K562 (cell line): Measurements from ENCODE around the gene S100A3. TPM values are rescaled to one million over a fixed set of nuclear protein-coding genes. Genes with fewer than 3 reads are reported as not detected.

Experiments
- CEBPG ChIP-seq, 3 experiments: fragments of 200-800 bp in 1 of 3; sonication (Bioruptor generic) in 1 of 3; sonication (generic) in 1 of 3; formaldehyde crosslinking in 1 of 3; IDR thresholded peaks in 2 of 3; conservative IDR thresholded peaks in 1 of 3; 2 replicates each; pipeline versions ENCODE4 v1.6.1 to v1.8.0; 2016 to 2022; ENCODE audit warnings: missing compliant biosample characterization in 2 of 3, missing genetic modification characterization in 2 of 3, mild to moderate bottlenecking in 1 of 3, missing genetic modification reagents in 1 of 3
- EZH2 ChIP-seq: IDR thresholded peaks from 2 replicates; pipeline ENCODE4 v1.6.1; 2012; ENCODE audit warnings: low read depth, mild to moderate bottlenecking, inconsistent platforms, low read length, borderline replicate concordance
- KDM1A ChIP-seq, 2 experiments: fragments of 450-650 bp; IDR thresholded peaks; 2 replicates each; pipeline ENCODE4 v1.6.1; 2016; ENCODE audit warnings: mild to moderate bottlenecking in 2 of 2
- MEF2D ChIP-seq: conservative IDR thresholded peaks from 2 replicates; pipeline ENCODE4 v1.6.1; 2016; ENCODE audit warnings: low read depth, missing genetic modification characterization, missing compliant biosample characterization
- MEIS2 ChIP-seq: fragments of 450-650 bp; IDR thresholded peaks from 2 replicates; pipeline ENCODE4 v1.6.1; 2014; ENCODE audit warnings: mild to moderate bottlenecking; ENCODE audit not compliant: partially characterized antibody
- MXI1 ChIP-seq: IDR thresholded peaks from 2 replicates; pipeline ENCODE4 v1.6.1; 2011; ENCODE audit warnings: low read depth, mild to moderate bottlenecking, improper control_type of control experiment, low read length
- SMAD1 ChIP-seq: fragments of 150-350 bp; IDR thresholded peaks from 2 replicates; pipeline ENCODE4 v1.6.1; 2014; ENCODE audit warnings: low read length, low read depth; ENCODE audit not compliant: partially characterized antibody
- TCFL5 ChIP-seq: fragments of 250-450 bp; sonication (Bioruptor Pico); conservative IDR thresholded peaks from 2 replicates; pipeline ENCODE4 v1.6.1; 2021; ENCODE audit warnings: mild to moderate bottlenecking, moderate library complexity, matching md5 sums
- ZBED1 ChIP-seq: IDR thresholded peaks from 2 replicates; pipeline ENCODE4 v1.6.1; 2014
- ZBTB17 ChIP-seq: fragments of 450-650 bp; formaldehyde crosslinking; IDR thresholded peaks from 2 replicates; pipeline ENCODE4 v1.4.0; 2020; ENCODE audit warnings: mild to moderate bottlenecking
- ZNF324 ChIP-seq: fragments of 250-450 bp; sonication (Bioruptor Pico); IDR thresholded peaks from 2 replicates; pipeline ENCODE4 v1.4.0; 2020; ENCODE audit warnings: mild to moderate bottlenecking
- polyA plus RNA-seq, 8 experiments: library from polyadenylated mRNA; depleted of rRNA in 4 of 8; stranded (reverse) in 5 of 8; unstranded in 3 of 8; fragments of >200 nt; fragmentation: Nextera tagmentation in 2 of 8; fragmentation: Illumina TruSeq in 1 of 8; extraction: Ambion mirVana in 2 of 8; extraction: Trizol in 1 of 8; gene quantifications; 2 replicates each; pipeline versions ENCODE4 v1.2.1 to v1.2.3, GENCODE V29; 2011 to 2014; ENCODE audit warnings: inconsistent platforms in 1 of 8, missing spikeins in 1 of 8
- total RNA-seq, 7 experiments: library from RNA; depleted of rRNA in 6 of 7; stranded (reverse); fragments of >200 nt in 6 of 7; fragmentation: Illumina TruSeq in 2 of 7; extraction: Trizol in 2 of 7; gene quantifications; 2 replicates each; pipeline versions ENCODE4 v1.2.1 to v1.2.3, GENCODE V29; 2011 to 2021; ENCODE audit warnings: low replicate concordance in 1 of 7
- TF ChIP-seq, protein P1 (sequence below): fragments of 450-650 bp; formaldehyde crosslinking; IDR thresholded peaks from 2 replicates; pipeline ENCODE4 v1.4.0; 2022; ENCODE audit warnings: missing genetic modification characterization
- TF ChIP-seq, protein P2 (sequence below): fragments of 450-650 bp; conservative IDR thresholded peaks from 2 replicates; pipeline ENCODE4 v1.6.1; 2016; ENCODE audit warnings: missing genetic modification characterization, low read depth, mild to moderate bottlenecking, missing compliant biosample characterization, moderate library complexity
- TF ChIP-seq, protein P3 (sequence below): fragments of 200-800 bp; sonication (Bioruptor generic); IDR thresholded peaks from 2 replicates; pipeline ENCODE4 v1.6.1; 2017; ENCODE audit warnings: missing genetic modification characterization, missing compliant biosample characterization
- TF ChIP-seq, protein P4 (sequence below): fragments of 450-650 bp; formaldehyde crosslinking; IDR thresholded peaks from 2 replicates; pipeline ENCODE4 v1.4.0; 2020; ENCODE audit warnings: mild to moderate bottlenecking, moderate library complexity
- TF ChIP-seq, protein P5 (sequence below): fragments of 250-450 bp; sonication (Bioruptor Pico); IDR thresholded peaks from 2 replicates; pipeline ENCODE4 v1.5.0; 2020; ENCODE audit warnings: mild to moderate bottlenecking

S100A3 gene
- total and polyA plus RNA-seq, 9 of the 15 experiments (the other 6 are each of a cell fraction or from before 2014, with no cell fraction given) = 0.08 to 1.7 (median 0.18) TPM; not detected in 4

DNA sequence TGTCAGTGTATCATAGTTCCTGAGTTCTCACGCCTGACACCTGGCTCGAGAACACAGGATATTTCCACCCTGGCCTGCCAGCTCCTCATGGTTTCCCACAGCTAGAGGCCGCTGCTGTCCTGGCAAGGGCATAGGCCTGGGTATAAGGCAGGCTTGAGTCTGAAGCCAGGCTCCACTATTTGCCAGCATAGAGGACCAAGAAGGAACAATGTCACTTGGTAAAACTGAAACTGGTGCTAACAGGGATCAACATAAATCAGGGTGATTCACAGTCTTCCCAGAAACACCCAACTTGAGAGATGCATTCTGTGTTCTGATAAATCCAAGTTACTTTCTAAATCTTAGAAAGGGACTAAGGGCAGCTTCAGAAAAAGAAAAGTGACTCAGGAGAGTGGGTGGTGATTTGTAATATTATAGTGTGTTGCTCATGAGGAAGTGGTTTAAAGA, 23.5 kb upstream of the S100A3 start (continued):
- TF ChIP-seq, protein P1, sequence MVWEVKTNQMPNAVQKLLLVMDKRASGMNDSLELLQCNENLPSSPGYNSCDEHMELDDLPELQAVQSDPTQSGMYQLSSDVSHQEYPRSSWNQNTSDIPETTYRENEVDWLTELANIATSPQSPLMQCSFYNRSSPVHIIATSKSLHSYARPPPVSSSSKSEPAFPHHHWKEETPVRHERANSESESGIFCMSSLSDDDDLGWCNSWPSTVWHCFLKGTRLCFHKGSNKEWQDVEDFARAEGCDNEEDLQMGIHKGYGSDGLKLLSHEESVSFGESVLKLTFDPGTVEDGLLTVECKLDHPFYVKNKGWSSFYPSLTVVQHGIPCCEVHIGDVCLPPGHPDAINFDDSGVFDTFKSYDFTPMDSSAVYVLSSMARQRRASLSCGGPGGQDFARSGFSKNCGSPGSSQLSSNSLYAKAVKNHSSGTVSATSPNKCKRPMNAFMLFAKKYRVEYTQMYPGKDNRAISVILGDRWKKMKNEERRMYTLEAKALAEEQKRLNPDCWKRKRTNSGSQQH (CRISPR knock-in tag) = no peak
- TF ChIP-seq TCFL5 (no peak), KDM1A (IDR thresholded peaks at IDR 0.05) (peak; percentile 37 to 52; a peak in 3 of 4 replicates), SMAD1 (no peak), ZBED1 (no peak), MXI1 (no peak), ZBTB17 (CRISPR knock-in tag) (no peak), EZH2 (no peak), CEBPG (CRISPR knock-in tag; IDR thresholded peaks at IDR 0.05) (no peak), CEBPG (tag; conservative IDR thresholded peaks at IDR 0.05 in 1 of 2, IDR thresholded peaks at IDR 0.05 in 1 of 2) (no peak), ZNF324 (CRISPR knock-in tag) (no peak), MEF2D (tag) (no peak), MEIS2 (no peak)
- TF ChIP-seq, protein P2, sequence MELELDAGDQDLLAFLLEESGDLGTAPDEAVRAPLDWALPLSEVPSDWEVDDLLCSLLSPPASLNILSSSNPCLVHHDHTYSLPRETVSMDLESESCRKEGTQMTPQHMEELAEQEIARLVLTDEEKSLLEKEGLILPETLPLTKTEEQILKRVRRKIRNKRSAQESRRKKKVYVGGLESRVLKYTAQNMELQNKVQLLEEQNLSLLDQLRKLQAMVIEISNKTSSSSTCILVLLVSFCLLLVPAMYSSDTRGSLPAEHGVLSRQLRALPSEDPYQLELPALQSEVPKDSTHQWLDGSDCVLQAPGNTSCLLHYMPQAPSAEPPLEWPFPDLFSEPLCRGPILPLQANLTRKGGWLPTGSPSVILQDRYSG = no peak
- TF ChIP-seq, protein P3, sequence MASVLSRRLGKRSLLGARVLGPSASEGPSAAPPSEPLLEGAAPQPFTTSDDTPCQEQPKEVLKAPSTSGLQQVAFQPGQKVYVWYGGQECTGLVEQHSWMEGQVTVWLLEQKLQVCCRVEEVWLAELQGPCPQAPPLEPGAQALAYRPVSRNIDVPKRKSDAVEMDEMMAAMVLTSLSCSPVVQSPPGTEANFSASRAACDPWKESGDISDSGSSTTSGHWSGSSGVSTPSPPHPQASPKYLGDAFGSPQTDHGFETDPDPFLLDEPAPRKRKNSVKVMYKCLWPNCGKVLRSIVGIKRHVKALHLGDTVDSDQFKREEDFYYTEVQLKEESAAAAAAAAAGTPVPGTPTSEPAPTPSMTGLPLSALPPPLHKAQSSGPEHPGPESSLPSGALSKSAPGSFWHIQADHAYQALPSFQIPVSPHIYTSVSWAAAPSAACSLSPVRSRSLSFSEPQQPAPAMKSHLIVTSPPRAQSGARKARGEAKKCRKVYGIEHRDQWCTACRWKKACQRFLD = no peak
- TF ChIP-seq, protein P4, sequence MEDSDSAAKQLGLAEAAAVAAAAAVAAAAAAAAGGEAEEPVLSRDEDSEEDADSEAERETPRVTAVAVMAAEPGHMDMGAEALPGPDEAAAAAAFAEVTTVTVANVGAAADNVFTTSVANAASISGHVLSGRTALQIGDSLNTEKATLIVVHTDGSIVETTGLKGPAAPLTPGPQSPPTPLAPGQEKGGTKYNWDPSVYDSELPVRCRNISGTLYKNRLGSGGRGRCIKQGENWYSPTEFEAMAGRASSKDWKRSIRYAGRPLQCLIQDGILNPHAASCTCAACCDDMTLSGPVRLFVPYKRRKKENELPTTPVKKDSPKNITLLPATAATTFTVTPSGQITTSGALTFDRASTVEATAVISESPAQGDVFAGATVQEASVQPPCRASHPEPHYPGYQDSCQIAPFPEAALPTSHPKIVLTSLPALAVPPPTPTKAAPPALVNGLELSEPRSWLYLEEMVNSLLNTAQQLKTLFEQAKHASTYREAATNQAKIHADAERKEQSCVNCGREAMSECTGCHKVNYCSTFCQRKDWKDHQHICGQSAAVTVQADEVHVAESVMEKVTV (CRISPR knock-in tag) = peak; percentile 65
- TF ChIP-seq, protein P5, sequence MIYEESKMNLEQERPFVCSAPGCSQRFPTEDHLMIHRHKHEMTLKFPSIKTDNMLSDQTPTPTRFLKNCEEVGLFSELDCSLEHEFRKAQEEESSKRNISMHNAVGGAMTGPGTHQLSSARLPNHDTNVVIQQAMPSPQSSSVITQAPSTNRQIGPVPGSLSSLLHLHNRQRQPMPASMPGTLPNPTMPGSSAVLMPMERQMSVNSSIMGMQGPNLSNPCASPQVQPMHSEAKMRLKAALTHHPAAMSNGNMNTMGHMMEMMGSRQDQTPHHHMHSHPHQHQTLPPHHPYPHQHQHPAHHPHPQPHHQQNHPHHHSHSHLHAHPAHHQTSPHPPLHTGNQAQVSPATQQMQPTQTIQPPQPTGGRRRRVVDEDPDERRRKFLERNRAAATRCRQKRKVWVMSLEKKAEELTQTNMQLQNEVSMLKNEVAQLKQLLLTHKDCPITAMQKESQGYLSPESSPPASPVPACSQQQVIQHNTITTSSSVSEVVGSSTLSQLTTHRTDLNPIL (CRISPR knock-in tag) = no peak
